ENCODE results near the gene BPI. TPM values are rescaled to one million over a fixed set of nuclear protein-coding genes. Genes with fewer than 3 reads are reported as not detected.

Gene BPI
- total and polyA plus RNA-seq, 4 donors = 0.31 to 5.6 (median 1.1) TPM

DNA sequence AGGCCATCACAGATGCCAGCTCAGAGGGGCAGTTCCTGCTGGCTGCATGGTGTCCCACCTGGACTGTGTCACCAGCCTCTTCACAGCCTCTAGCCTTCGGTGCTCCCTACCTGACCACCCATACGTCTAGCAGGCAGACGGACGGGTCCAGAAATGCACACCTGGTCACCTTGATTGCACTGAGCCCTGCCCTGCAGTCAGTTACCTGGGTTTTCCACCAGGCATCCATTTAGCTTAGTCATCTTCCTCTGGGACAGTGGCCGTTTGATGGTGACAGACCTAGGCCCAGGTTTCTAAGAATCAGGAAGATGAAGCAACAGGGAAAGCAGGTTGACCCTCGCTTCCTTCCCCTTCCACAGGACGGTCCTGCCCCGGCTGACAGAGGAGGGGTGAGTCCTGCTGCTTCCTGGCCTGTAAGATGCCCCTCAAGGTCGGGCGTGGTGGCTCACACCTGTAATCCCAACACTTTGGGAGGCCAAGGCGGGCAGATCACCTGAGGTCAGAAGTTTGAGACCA lies 9.8 kb upstream of the BPI start:
- Histone ChIP-seq H3K4me1 (ENCODE audit: control insufficient read depth in 5 of 5, insufficient read depth in 5 of 5, low read length in 5 of 5) (peaks cover 0 to 15% (median 4%) of the 10 kb centered on the region in 5 donors), H3K9me3 (ENCODE audit: control insufficient read depth in 4 of 4, insufficient read depth in 3 of 4, low read length in 3 of 4) (no peaks in the 10 kb centered on the region), H3K36me3 (ENCODE audit: control insufficient read depth in 4 of 4, insufficient read depth in 4 of 4, low read length in 4 of 4) (no peaks in the 10 kb centered on the region), H3K9ac (ENCODE audit: insufficient read depth in 1 of 2, low read length in 2 of 2) (no peak overlapping the region), H3K27ac (ENCODE audit: low read depth in 1 of 2, low read length in 1 of 2) (no peak overlapping the region), H3K27me3 (ENCODE audit: control insufficient read depth in 3 of 3, insufficient read depth in 3 of 3, low read length in 2 of 3) (no peaks in the 10 kb centered on the region), H3K4me3 (no peak overlapping the region)
- DNase-seq (no peak), ATAC-seq (ENCODE audit: insufficient read depth, low FRiP score) (no peak)
- 50 to 73% methylated on average over 11 of the region's 11 CpGs for WGBS, 2 donors
- no peak for TF ChIP-seq CTCF (IDR thresholded peaks at IDR 0.05; ENCODE audit: control extremely low read depth, extremely low read depth)

DNA sequence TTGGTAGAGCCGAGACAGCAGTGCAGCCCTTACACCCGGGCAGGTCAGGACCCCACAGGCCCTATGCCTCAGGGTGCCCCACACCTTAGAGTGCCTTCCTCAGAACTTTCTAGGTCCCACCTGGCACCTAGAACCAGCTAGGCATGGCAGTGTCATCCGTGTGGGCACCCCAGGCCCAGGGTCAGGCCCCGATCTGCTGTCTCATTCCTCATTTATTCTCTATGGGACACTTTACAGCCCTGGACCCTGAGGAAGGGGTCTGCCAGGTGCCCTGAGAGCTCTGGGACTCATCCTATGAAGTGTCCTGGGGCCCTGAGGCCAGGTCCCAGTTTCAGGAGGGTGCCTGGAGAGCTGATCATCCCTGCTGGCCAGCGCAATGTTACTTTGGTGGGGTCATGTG lies 8.1 kb upstream of the BPI start:
- TF ChIP-seq CTCF (IDR thresholded peaks at IDR 0.05; ENCODE audit: control extremely low read depth, extremely low read depth) = no peak
- no peaks in the 10 kb centered on the region for H3K36me3 ChIP-seq (ENCODE audit: control insufficient read depth in 4 of 4, insufficient read depth in 4 of 4, low read length in 4 of 4)
- no peak overlapping the region for H3K27ac ChIP-seq (ENCODE audit: low read depth in 1 of 2, low read length in 1 of 2)
- no peaks in the 10 kb centered on the region for H3K9me3 ChIP-seq (ENCODE audit: control insufficient read depth in 4 of 4, insufficient read depth in 3 of 4, low read length in 3 of 4)
- H3K4me3 ChIP-seq = no peak overlapping the region
- H3K9ac ChIP-seq (ENCODE audit: insufficient read depth in 1 of 2, low read length in 2 of 2) = no peak overlapping the region
- H3K4me1 ChIP-seq (ENCODE audit: control insufficient read depth in 5 of 5, insufficient read depth in 5 of 5, low read length in 5 of 5) = peaks cover 0 to 24% (median 4%) of the 10 kb centered on the region in 5 donors
- 90 to 94% methylated on average over 5 of the region's 5 CpGs for WGBS, 2 donors
- DNase-seq (no peak), ATAC-seq (ENCODE audit: insufficient read depth, low FRiP score) (no peak)
- no peaks in the 10 kb centered on the region for H3K27me3 ChIP-seq (ENCODE audit: control insufficient read depth in 3 of 3, insufficient read depth in 3 of 3, low read length in 2 of 3)

- Histone ChIP-seq H3K4me1 (ENCODE audit: control insufficient read depth in 5 of 5, insufficient read depth in 5 of 5, low read length in 5 of 5) (peaks cover 0 to 18% (median 4%) of the 10 kb centered on the region in 5 donors), H3K9me3 (ENCODE audit: control insufficient read depth in 4 of 4, insufficient read depth in 3 of 4, low read length in 3 of 4) (no peaks in the 10 kb centered on the region), H3K27me3 (ENCODE audit: control insufficient read depth in 3 of 3, insufficient read depth in 3 of 3, low read length in 2 of 3) (no peaks in the 10 kb centered on the region), H3K27ac (ENCODE audit: low read depth in 1 of 2, low read length in 1 of 2) (no peak overlapping the region), H3K36me3 (ENCODE audit: control insufficient read depth in 4 of 4, insufficient read depth in 4 of 4, low read length in 4 of 4) (no peaks in the 10 kb centered on the region), H3K4me3 (no peak overlapping the region), H3K9ac (ENCODE audit: insufficient read depth in 1 of 2, low read length in 2 of 2) (no peak overlapping the region)
- TF ChIP-seq CTCF (IDR thresholded peaks at IDR 0.05; ENCODE audit: control extremely low read depth, extremely low read depth) = no peak
- DNase-seq (no peak), ATAC-seq (ENCODE audit: insufficient read depth, low FRiP score) (no peak)
- WGBS, 2 donors = 43 to 73% methylated on average over 11 of the region's 11 CpGs
These were observed 7.5 kb upstream of the BPI start for GRCh38 chr20:38296433-38296832.

Data from lung (tissue), 12 donors.